Measurements from ENCODE around the gene KCNJ11. TPM values are rescaled to one million over a fixed set of nuclear protein-coding genes. Genes with fewer than 3 reads are reported as not detected.

The KCNJ11 gene
- total RNA-seq, 3 donors from 2014 or later = 1.2 to 3.9 (median 1.6) TPM

GRCh38 chr11:17413414-17414316 is 25.2 kb upstream of the KCNJ11 start:
- Histone ChIP-seq H3K9me3 (no peaks in the 10 kb centered on the region), H3K4me3 (no peak overlapping the region), H3K4me1 (ENCODE audit: low read depth) (peaks cover 4% of the 10 kb centered on the region), H3K36me3 (ENCODE audit: low read depth) (no peaks in the 10 kb centered on the region)
- peak; percentile 74 to 85 (median 81) for DNase-seq
- TF ChIP-seq CTCF (IDR thresholded peaks at IDR 0.05) = no peak
- intact Hi-C loops (cut with DNase I, micrococcal nuclease) = no loop called here
- ATAC-seq = peak; percentile 87

DNA sequence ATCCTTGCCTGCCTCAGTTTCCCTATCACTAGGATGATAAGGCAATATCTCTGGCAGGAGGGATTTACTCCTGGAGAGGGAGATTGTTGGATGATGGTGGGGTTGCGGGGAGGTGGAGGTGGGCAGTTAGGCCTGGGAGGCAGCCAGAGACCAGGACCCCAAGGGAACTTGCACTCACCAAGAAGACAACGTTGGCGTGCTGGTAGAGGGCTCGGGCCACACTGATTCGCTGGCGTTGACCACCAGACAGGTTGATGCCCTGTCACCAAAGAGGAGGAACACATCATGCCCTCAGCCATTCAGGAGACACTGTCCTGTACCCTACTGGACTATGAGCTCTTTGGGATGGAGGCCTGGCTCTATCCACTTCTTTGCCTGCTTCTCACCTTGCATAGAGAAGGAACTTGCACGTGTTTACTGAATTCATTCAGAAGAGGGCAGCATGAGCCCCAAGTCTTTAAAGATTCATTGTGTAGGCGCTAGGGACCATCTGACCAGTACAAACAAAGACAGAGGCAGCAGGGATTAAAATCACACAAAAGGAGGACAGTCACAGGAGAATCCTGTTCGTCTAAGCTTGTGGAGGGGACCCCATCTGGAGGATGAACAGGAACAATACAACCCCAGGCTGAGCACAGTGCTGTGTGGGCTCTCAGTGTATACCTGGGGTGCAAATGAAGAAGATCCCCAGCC is 24.2 kb upstream of the KCNJ11 start:
- ATAC-seq (no peak), DNase-seq (peak in 1 of 3 donors; percentile 13)
- Histone ChIP-seq H3K4me3 (no peak overlapping the region), H3K9me3 (no peaks in the 10 kb centered on the region), H3K4me1 (ENCODE audit: low read depth) (peaks cover 4% of the 10 kb centered on the region), H3K36me3 (ENCODE audit: low read depth) (no peaks in the 10 kb centered on the region)
- TF ChIP-seq CTCF (IDR thresholded peaks at IDR 0.05) = no peak
- intact Hi-C loops (cut with DNase I, micrococcal nuclease) = no loop called here

DNA sequence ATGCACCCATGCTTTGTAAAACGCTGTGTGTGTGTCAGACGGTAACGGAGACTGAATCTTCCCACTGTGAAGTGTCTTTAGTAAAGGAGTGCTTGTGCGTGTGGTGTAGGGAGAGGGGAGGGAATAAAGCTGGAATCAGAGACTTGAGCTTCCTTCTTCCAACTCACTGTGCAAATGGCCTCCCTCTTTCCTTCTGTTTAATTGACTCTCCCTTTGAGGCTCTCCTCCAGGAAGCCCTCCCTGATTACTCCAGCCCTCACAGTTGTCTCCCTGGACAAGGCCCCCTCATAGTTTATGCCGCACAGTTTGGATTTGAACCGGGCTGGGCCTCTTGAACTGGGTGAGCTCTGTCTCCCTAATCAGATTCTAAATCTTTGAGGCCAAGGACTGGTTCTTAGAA is 23.0 kb upstream of the KCNJ11 start:
- peak; percentile 2 for ATAC-seq
- no peak for DNase-seq
- no peak for TF ChIP-seq CTCF (IDR thresholded peaks at IDR 0.05)
- Histone ChIP-seq H3K9me3 (no peaks in the 10 kb centered on the region), H3K36me3 (ENCODE audit: low read depth) (no peaks in the 10 kb centered on the region), H3K4me1 (ENCODE audit: low read depth) (peaks cover 6% of the 10 kb centered on the region), H3K4me3 (no peak overlapping the region)
- intact Hi-C loops (cut with DNase I, micrococcal nuclease) = no loop called here

DNA sequence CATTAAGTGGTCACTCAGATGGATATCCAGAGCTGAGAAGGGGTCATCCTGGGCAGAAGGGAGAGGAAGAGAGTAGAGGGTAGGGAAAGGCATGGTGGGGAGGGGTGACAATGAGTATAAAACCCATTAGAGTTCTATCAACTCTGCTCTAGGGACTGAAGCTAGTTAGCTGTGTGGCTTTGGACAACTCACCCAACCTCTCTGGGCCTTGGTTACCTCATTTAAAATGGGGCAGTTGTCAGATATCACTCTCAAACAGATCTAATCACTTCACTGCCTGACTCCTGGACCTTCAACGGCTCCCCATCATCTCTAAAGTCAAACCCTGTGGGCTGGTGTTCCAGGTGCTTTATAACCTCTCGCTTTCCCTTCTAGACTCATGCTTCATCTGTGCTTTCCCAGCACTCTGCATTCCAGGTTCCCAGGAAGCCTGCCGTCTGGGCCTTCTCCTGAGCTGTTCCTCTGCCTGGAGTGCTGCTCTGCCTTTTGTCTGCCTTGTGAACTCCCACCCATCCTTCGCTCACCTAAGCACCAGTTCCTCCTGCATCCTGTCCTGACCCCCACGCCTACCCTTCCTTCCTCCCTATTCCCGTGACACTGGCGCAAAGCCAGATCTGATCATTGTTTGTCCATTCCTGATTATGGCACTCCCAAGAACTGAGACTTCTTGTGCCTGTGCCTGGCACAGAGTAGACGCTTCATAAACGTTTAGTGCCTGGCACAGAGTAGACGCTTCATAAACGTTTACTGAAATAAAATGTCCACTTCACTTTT is 22.3 kb upstream of the KCNJ11 start:
- H3K4me3 ChIP-seq = no peak overlapping the region
- no peaks in the 10 kb centered on the region for H3K36me3 ChIP-seq (ENCODE audit: low read depth)
- H3K9me3 ChIP-seq = no peaks in the 10 kb centered on the region
- intact Hi-C loops (cut with DNase I, micrococcal nuclease) = no loop called here
- ATAC-seq (peak; percentile 62), DNase-seq (peak in 2 of 3 donors; percentile 53 to 68)
- no peak for TF ChIP-seq CTCF (IDR thresholded peaks at IDR 0.05)
- peaks cover 10% of the 10 kb centered on the region for H3K4me1 ChIP-seq (ENCODE audit: low read depth)

DNA sequence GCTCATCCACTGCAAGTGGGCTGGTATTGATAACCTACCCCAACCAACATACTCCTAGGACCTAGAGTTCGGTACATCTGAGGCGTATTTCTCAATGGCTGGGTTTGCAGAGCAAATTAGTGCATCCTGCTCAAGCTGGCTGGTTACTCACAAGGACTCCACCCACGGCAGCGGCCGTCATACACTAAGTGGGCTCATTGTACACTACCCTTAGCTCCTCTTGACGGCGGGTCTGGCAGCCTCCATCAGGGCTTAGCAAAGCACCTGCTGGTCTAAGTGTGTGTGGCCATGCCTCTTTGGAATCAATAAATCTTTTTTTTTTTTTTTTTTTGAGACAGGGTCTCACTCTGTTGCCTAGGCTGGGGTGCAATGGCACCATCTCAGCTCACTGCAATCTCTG is 20.2 kb upstream of the KCNJ11 start:
- TF ChIP-seq CTCF (IDR thresholded peaks at IDR 0.05) = no peak
- Histone ChIP-seq H3K4me1 (ENCODE audit: low read depth) (peaks cover 10% of the 10 kb centered on the region), H3K9me3 (no peaks in the 10 kb centered on the region), H3K36me3 (ENCODE audit: low read depth) (no peaks in the 10 kb centered on the region), H3K4me3 (no peak overlapping the region)
- no peak for ATAC-seq
- intact Hi-C loops (cut with DNase I, micrococcal nuclease) = no loop called here
- peak in 1 of 3 donors; percentile 12 for DNase-seq

Data from mucosa of descending colon (tissue), 3 donors.